ENCODE data around the gene CCDC57.

Gene CCDC57

DNA sequence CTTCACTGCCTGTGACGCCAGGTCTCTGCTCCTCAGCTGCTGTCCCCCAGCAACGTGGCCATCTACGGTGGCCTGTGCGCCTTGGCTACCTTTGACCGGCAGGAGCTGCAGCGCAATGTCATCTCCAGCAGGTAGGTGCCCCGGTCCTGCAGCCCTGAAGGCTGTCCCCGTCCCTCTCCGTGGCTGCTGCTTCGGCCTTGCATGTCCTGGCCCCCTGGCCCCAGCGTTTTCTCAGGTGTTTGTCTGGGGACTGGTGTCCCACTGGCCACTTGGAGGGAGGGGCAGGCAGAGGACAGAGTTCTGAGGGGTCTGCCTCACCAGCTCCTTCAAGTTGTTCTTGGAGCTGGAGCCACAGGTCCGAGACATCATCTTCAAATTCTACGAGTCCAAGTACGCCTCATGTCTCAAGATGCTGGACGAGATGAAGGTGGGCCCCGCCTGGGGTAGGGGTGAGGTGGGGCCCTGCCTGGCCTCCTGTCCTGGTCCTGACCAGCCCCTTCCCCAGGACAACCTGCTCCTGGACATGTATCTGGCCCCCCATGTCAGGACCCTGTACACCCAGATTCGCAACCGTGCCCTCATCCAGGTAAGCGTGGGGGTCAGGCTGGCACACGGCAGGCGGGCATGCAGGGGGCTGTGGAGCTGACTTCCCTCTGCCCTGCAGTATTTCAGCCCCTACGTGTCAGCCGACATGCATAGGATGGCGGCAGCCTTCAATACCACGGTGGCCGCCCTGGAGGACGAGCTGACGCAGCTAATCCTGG, 156.5 kb downstream of the CCDC57 start:
- in situ Hi-C loops (cut with HindIII; ENCODE audit: low pct_ligation_motif_present, low pct_unique_long_range_greater_than_20kb, low sequenced_read_pairs): no loop called here

DNA sequence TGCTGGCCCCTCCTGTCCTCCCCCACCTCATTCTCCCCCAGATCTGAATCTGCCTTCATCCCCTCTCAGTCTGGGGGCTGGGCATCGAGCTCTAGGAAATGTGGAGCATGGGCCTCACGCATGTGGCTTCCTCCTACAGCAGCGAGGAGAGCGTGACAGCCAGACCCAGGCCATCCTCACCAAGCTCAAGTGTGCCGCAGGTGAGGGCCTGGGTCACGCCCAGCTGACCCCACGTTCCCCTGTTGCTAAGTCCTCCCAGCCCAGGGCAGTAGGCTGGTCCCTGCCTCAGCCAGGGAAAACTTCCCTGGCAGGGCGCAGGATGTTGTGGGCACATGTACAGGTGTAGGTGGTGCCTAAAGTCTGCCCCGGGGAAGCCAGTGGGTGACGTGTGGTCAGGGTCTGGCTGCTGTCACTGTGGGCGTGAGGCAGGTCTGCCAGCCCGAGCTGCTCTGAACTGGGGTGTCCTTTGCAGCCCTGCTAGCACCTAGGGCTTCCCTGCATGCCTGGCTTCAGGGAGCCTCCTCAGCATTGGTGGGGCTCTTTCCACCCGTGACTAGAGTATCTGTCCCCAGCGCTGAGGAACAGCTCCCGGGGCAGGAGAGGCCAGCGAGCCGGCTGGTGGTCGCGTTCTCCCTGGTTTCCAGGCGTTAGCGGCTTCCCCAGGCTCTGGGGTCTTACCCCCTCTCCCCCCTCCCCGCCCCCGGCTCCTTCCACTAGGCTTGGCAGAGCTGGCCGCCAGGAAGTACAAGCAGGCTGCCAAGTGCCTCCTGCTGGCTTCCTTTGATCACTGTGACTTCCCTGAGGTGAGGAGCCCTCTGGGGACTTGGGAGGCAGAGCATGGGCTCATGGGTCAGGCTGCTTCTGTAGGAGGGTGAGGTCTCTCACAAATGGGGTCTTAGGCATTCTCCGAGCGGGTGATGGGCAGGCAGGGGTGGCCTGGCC, 157.3 kb downstream of the CCDC57 start:
- in situ Hi-C loops (cut with HindIII; ENCODE audit: low pct_ligation_motif_present, low pct_unique_long_range_greater_than_20kb, low sequenced_read_pairs): no loop called here
- DNase-seq: no peak

More for the DNA sequence above, 156.5 kb downstream of the CCDC57 start:
- no peak for DNase-seq

GRCh38 chr17:82054351-82055022, 158.2 kb downstream of the CCDC57 start:
- in situ Hi-C loops (cut with HindIII; ENCODE audit: low pct_ligation_motif_present, low pct_unique_long_range_greater_than_20kb, low sequenced_read_pairs): no loop called here
- no peak for DNase-seq

DNA sequence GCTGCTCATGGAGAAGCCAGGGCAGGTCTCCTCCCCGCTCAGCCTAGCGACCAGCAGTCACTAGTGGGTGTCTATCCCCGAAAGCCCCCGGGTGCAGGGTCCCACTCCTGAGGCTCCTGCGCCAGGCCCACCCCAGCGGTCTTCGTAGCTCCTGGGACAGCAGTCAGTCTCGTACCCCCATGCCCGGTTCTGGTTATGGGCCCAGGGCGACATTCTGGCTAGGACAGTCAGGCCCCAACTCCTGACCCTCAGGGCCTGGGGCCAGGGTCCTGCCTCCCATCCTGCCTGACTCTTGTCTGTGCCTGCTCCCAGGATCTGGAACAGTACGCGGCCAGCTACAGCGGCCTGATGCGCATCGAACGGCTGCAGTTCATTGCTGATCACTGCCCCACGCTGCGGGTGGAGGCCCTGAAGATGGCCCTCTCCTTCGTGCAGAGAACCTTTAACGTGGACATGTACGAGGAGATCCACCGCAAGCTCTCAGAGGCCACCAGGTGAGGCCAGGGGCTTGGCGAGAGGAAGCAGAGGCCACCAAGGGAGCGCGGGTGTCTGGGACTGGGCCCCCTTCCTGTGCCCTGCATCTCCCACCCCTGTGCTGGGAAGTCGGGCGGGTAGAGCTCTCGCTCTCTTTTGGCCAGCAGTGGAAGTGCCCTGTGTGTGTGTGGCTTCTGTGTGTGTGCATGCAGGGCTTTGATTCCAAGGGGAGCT, 158.9 kb downstream of the CCDC57 start:
- DNase-seq: no peak
- in situ Hi-C loops (cut with HindIII; ENCODE audit: low pct_ligation_motif_present, low pct_unique_long_range_greater_than_20kb, low sequenced_read_pairs): no loop called here

DNA sequence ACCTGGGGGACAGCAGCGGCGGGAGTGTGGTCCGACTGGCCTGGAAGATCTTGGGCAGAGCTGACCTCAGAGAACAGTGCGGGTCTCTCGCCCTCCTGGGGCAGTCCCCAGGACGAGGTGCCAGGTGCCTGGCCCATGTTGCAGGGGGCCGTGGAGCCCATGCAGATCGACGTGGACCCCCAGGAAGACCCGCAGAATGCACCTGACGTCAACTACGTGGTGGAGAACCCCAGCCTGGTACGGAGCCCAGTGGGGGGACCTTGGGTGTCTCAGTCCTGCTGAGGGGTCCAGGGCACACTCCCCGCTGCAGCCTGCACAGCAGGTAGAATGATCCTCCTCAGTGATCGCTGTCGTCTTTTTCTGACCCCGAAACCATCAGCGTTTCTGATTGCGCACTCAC, 159.5 kb downstream of the CCDC57 start:
- in situ Hi-C loops (cut with HindIII; ENCODE audit: low pct_ligation_motif_present, low pct_unique_long_range_greater_than_20kb, low sequenced_read_pairs): no loop called here
- DNase-seq: no peak

GRCh38 chr17:82052638-82053059, 160.0 kb downstream of the CCDC57 start:
- in situ Hi-C loops (cut with HindIII; ENCODE audit: low pct_ligation_motif_present, low pct_unique_long_range_greater_than_20kb, low sequenced_read_pairs): no loop called here
- DNase-seq: no peak

DNA sequence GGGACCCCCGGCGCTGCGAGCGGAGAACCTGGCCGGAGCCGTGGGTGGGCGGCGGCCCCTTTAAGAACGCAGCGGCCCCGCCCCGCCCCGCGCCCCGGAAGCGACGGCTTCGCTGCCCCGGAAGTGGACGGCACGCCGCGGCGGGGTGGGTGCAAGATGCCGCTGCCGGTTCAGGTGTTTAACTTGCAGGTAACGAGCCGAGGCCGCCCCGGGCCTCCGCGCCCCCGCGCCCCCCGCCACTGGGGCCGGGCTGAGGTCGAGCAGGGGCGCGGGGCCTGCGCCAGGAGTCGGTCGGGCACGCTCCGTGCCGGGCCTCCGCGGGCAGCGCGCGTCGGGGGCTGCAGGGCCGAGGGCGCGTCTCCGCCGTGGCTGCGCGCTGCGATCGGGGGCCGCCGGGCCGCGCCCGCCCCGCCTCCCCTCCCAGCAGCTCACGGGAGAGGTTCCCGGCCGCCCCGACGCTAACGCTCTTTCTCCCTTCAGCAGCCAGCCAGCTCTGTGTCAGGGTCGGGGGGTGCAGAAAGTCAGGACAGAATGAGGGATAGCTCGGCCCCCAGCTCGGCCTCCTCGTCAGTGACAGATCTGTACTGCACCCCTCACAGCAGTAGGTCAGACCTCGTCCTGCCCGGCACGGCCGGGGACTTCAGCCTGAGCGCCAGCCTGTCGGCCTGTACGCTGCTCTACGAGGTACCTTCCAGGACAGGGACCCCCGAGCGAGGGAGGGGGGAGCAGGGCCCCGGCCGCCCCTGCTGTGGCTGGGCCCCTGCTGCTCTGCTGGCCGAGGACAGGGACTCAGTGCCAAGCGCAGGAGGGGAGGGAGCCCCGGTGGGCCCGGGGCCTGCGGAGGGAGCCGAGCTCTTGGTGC, 160.6 kb downstream of the CCDC57 start, which contains the start of the genes GPS1 and RFNG:
Gene GPS1 (plus strand): TSS at position 123 of the 862 bp plus-strand sequence. CDS start 34 bp downstream, at position 157.
Gene RFNG (minus strand): TSS at position 36 of the 862 bp plus-strand sequence. CDS start 45 bp downstream, outside the sequence.
- in situ Hi-C loops (cut with HindIII; ENCODE audit: low pct_ligation_motif_present, low pct_unique_long_range_greater_than_20kb, low sequenced_read_pairs): no loop called here
- DNase-seq: peak; percentile 63

All from ACHN (cell line).